ENCODE measurements around the gene MYOCOS.
"Not testable (repeated sequence)": the region's sequence is repeated elsewhere in the genome, so short reads cannot be mapped to it uniquely, and the experiment has no call there.

- not testable (repeated sequence) for TF ChIP-seq CTCF (conservative IDR thresholded peaks at IDR 0.05; ENCODE audit: low read length); EZH2phosphoT487 (IDR thresholded peaks at IDR 0.05; ENCODE audit: borderline replicate concordance)
Measured at GRCh38 chr1:171600310-171600709, 21.7 kb upstream of the MYOCOS start.
